GM18517 (cell line): Measurements from ENCODE around the gene PSMC4.

Source experiments
- ATAC-seq: cut with Tn5 transposase; IDR thresholded peaks from one replicate; pipeline ENCODE4 v1.9.1; 2021; ENCODE audit warnings: mild to moderate bottlenecking, moderate library complexity; ENCODE audit not compliant: unreplicated experiment

The PSMC4 gene

DNA sequence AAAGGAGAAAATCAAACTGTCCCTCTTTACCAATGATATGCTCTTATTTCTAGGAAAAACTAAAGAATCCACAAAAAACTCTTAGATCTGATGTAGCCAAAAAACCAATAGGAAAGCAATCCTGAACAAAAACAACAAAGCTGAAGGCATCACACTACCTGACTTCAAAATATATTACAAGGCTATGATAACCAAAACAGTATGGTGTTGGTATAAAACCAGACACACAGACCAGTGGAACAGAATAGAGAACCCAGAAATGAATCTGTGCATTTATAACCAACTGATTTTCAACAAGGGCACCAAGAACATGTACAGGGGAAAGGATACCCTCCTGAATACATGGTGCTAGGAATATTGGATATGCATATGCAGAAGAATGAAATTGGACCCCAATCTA lies 16.2 kb downstream of the PSMC4 start:
- no peak for ATAC-seq

DNA sequence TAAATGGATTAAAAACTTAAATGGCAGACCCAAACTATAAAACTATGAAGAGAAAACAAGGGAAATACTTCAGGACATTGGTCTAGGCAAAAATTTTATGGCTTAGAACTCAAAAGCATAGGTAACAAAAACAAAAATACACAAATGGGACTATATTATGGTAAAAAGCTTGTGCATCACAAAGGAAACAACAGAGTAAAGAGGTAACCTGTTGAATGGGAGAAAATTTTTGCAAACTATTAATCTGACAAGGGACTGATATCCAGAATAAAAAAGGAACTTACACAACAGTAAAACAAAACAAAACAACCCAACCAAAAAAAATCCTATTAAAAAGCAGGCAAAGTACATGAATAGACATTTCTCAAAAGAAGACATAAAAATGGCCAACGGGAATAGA lies 16.6 kb downstream of the PSMC4 start:
- ATAC-seq, result no peak

DNA sequence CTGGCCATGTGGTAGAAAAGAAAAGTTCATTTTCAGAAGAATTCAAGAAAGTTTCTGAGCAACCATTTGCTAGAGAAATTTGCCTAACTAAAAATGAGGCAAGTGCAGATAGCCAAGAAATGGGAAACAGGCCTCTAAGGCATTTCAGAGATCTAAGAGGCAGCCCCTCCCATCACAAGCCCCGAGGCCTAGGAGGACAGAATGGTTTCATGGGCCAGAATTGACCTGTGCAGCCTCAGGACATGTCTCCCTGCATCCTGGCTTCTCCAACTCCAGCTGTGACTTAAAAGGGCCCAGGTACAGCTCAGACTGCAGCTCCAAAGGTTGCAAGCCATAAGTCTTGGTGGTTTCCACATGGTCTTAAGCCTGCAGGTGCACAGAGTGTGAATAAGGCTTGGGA lies 22.6 kb downstream of the PSMC4 start:
- no peak for ATAC-seq

GRCh38 chr19:39994361-39994760 lies 23.4 kb downstream of the PSMC4 start:
- no peak for ATAC-seq

DNA sequence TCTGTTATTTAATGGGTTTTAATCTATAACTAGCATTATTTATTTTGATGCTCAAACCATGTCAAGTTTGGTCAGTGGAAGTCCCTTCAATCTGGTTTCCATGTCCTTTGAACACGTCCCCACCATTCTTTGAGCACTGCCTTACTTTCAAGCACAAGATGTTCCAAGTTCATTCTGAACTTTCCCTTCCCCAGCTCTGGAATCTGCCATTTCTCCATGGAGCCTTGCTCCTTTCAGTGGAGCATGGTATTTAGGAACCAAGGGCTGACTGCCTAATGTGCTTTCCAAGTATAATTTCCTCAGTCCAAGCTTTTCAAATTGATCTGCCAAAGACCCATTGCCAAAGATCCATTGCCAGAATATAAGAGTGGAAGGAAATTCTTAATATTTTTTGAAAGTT lies 24.8 kb downstream of the PSMC4 start:
- no peak for ATAC-seq

DNA sequence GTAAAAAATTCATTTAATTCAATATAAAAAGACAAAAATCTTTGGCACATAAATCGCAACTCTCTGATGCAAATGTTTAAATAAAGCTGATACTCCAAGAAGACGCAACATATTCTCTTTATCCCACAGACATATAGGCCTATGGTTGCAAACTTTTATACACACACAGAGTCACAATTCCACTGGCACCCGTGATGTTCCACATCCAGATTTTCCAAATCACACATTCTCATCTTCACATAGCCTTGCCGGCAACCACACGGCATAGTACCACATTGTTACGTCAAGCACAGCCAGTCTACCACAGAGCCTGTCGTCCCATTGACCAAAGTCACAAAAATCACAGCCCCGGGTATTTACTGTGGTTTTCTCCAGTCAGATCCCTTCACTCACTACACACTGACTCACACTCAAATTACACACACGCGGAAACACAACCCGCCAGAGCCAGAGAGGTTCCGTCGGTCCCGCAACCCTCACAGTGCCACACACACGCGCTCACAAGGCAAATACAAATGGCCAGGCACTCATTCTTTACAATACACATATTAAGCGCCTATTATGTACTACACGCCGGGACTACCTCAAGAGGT lies 25.3 kb downstream of the PSMC4 start:
- ATAC-seq, result peak; percentile 39

GRCh38 chr19:39996811-39997637 lies 26.1 kb downstream of the PSMC4 start, which contains the start of gene ZNF546:
Gene ZNF546 (plus strand): TSS chr19:39997060. CDS start chr19:39998327, 1,267 bp downstream.
- ATAC-seq, result peak; percentile 80

DNA sequence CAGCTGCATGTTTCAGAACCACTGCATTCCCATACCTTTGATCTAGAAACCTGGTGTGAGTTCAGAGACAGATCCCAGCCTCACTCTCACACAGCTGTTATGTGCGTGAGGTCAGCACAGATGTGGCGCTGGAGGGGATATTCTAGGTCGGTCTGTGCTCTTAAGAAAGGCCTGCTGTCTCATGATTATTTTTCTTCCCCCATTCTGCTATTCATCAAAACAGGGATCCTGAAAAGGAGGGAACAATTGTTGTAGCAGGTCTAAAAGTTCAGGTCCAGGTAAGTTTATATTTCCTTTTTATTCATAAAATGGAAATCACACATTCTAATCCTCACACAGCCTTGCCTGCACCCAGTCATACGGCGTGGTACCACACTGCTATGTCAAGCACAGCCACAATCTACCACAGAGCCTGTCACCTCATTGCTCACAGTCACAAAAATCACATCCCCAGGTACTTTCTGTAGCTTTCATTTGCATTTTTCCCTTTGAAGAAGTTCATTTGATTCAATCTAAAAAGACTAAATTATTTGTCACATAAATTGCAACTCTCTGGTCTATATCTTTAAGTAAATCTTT lies 26.8 kb downstream of the PSMC4 start:
- ATAC-seq, result no peak

- ATAC-seq, result no peak
Observed at GRCh38 chr19:39998501-39998900, 27.5 kb downstream of the PSMC4 start.

GRCh38 chr19:40005691-40006272 lies 34.8 kb downstream of the PSMC4 start:
- ATAC-seq, result no peak

- ATAC-seq, result no peak
Observed at GRCh38 chr19:40006273-40006691, 35.3 kb downstream of the PSMC4 start.

DNA sequence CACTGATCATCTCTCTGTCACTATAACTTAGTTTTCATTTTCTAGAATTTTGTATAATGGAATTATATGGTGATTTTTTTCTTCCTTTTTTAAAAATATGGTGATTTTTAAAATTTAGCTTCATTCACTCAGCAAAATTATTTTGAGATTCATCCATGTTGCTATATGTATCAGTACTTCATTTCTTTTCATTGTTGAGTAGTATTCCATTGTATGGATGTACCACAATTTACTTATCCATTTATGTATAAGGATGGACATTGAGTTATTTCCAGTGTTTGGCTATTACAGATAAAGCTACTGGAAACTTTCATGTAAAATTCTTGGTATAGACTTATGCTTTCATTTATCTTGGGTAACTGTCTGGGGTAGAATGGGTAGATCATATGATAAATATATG lies 38.7 kb downstream of the PSMC4 start:
- ATAC-seq, result no peak

DNA sequence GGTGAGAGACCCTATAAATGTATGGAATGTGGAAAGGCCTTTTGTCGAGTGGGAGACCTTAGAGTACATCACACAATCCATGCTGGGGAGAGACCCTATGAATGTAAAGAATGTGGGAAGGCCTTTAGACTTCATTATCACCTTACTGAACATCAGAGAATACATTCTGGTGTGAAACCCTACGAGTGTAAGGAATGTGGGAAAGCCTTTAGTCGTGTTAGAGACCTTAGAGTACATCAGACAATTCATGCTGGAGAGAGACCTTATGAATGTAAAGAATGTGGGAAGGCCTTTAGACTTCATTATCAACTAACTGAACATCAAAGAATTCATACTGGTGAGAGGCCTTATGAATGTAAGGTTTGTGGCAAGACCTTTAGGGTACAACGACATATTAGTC lies 43.0 kb downstream of the PSMC4 start:
- ATAC-seq, result no peak

DNA sequence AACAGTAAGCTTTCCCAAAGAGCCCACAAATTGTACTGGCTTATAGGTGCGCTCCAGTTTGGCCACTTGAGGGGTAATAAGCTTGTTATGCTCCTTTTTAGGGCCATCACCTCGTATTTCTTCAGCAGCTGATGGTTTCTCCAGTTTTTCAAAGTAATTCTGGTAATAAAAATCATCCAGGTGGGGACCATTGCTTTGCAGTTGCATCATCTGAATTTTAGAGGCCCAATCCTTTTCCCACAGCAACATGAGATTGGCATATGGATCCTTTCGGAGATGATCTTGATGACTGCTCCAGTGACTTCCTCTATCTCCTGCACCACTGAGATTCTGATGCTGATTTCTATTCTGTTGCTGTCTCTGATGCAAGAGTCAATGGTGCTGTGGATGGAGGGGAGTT lies 53.0 kb downstream of the PSMC4 start:
- ATAC-seq, result no peak

- no peak for ATAC-seq
Observed at GRCh38 chr19:40025938-40026596, 55.1 kb downstream of the PSMC4 start.

GRCh38 chr19:40026597-40026970 lies 55.6 kb downstream of the PSMC4 start:
- ATAC-seq, result no peak
